ENCODE measurements around the gene SGCA.

SGCA gene

DNA sequence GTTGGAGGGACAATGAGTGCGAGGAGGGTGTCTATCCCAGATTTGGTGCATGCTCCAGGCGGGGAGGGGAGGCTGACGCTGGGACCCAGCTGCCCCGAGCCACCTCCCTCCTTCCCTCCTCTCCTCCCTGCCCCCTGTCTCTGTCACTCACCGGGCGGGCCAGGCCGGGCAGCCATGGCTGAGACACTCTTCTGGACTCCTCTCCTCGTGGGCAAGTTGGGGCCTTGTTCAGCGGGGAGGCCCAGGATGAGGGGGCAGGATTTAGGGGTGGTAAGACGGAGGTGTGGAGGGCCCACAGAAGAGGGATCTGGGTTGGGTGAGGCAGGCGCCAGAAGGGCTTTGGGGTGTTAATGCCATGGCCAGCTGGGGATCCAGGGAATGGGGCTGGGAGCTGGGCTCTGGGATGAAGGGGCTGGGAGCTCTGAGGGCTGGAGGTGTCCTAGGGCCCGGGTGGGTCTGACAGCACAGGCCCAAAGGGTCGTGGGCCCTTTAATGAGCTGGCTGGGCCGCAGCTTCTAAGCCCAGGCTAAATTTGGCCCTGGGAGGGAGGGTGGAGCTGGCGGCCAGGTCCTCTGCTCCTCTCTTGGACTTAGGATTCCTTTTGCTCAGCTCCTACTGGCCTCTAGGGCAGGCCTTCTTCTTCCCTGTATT, at the start of gene SGCA:
Gene SGCA, plus strand, starts transcription at position 139 of the 651 bp plus-strand sequence. Its CDS starts 36 bp downstream, at position 175.
- DNase-seq (ENCODE audit: low read depth in 3 of 3, low spot score in 1 of 3): no peak

DNA sequence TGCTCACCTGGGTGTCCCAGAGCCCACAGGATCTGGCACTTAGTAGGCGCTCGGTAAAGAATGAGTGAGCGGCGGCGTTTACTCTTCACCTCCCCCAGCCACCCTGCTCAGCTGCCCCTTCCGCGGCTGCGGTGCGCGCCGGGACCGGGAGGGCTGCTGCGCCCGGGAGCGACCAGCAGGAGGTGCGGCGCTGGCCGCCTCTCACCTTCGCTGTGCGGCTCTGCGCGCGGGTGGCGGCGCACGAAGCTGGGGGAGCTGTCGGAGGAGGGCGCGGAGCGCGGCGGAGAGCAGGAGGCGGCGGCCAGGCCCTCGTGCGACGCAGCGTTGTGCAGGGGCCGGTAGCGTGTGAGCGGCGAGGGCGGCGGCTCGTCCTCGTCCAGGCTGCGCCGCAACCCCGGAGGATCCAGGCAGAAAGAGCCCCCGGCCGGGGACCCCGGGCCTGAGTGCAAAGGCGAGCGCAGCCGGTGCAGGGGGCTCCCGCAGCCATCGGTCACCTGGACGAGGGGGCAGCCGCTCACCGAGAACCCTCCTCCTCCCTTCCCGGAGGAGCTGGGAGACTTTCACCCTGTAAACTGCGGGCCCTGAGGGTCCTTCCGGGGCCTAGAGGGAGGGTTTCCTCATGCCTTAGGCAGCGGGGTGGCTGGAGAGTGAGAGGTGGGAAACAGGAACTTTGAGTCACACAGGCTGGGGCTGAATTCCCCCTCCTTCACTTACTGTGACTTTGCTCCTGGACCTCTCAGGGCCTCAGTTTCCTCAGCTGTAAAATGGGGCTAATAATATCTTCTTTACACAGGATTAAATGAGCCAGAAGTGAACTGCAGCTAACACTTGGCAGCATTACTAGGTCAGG, 48.4 kb upstream of the SGCA start:
- DNase-seq (ENCODE audit: low read depth in 3 of 3, low spot score in 1 of 3): peak in 2 of 3 donors; percentile 31 to 46

DNA sequence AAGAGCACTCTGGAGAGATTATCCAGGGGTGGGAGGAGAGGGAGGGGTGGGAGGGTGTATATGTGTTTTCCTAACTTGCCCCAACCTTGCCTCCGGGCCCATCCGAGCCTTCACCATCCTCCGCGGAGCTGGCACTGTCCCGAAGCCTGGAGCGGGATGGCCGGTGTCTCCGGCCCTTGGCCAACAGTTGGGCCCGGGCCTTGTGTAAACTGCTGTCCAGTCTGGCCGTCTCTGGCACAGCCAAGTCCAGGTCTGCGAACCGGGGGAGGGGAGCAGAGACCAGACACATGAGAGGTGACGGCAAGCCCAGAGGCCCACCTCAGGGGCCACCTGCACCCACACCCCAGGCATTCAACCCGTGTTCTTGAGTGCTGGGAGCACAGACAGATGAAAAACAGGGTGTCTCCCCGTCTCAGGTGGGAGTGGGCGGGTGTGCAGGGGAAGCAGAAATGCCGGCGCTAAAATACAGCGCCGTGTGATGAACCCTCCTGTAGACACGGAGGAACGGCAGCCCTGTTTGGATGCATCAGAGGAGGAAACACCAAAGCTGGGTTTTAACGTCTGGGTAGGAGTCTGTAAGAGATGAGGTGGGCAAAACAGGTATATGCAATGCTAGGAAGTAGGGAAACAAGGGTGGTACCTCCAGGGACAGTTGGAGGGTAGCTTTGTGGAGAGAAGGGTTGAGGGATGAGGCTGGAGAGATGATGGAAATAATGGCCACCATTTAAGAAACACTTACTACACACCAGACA, 47.6 kb upstream of the SGCA start:
- no peak for DNase-seq (ENCODE audit: low read depth in 3 of 3, low spot score in 1 of 3)

DNA sequence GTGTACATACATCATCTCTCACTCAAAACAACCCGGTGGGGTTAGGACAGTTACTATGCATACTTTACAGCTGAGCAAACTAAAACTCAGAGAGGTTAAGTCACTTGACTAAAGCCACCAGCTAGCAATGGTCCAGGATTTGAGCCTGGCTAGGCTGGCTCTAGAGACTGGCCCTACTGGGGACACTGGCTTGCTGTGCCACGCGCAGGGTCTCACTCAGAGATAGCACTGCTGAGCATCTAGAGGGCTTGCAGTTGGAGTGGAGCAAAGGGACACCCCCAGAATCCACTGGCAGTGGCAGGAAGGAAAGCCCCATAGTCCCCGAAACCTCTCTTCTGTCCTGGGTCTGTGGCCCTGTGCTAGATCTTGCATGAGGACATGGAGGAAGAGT, 47.0 kb upstream of the SGCA start:
- no peak for DNase-seq (ENCODE audit: low read depth in 3 of 3, low spot score in 1 of 3)

DNA sequence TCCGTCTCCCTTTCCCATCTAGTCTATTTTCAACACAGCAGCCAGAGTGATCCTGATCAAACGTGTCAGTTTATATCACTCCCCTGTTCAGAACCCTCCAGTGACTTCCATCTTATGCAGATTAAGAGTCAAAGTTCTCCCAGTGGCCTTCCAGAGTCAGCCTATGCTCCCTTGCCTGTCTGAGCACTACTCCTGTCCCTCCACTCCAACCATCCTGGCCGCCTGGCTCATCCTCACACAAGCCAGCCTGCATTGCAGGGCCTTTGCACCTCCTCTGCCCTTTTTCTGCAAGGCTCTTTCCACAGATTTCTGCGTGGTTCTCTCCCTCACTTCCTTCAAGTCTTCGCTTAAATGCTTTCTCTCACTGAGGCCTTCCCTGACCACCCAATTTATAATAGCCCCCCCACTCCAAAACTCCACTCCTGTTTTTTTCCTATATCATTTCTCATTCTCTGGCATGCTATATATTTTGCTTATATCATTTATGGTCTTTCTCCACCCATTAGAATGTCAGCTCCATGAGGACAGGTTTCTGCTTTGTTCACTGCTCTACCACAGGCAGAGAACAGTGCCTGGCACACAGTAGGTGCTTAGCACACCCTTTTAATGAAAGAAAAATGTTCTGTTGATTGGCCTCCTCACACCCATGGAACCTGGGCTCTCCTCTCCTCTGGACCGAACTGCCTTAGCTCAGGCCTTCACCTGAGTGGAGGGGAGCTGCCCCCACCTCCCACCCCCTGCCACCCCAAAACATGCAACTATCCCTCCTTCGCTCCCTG, 45.1 kb upstream of the SGCA start:
- DNase-seq (ENCODE audit: low read depth in 3 of 3, low spot score in 1 of 3): no peak

DNA sequence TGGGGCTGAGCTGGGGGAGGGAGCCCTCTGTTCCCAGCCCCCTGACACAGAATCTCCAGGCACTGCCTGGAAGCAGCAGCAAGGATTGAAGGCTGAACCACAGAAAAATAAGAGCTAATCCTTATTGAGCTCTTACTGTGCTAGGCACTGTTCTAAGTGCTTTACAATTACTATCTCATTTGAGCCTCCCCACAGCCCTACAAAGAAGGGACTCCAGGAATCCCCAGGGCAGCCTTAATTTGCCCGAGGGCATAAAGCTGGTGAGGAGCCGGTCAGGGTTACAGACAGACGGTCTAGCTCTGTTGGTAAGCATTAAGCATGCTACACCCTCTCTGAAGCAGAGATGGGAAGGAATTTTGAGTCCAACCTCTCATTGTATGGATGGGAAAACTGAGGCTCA, 42.9 kb upstream of the SGCA start:
- DNase-seq (ENCODE audit: low read depth in 3 of 3, low spot score in 1 of 3): no peak

DNA sequence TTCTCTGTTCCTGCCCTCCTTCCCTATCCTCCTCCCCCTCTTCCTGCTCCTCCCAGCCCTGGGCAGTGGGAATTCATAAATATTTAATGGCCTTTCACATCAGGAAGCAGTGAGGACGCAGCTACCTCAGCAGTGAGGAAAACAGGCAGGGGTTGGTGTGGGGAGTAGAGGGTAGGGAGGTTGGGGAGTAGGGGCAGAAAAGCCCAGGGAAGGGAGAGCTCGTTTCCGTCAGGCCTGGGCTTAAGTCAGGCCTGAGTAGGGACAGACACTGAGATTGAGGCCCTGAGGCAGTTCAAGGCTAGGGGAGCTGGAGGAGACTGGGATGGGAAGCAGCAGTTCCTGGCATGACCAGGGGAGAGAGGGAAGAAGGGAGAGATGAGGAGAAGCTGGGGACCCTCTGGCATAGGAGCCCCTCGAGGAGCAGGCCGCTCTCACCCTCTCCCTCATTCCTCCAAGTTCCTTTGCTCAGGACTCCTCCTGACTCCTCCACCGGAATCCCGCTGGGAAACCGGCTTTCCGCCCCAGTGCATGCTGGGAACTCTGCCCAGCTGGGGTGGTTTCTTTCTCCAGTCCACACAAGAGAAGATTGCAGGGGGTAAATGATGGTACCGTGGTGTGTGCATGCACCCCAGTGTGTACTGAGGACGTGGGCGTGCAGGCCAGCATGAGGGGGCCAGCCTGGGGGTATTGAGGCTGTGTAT, 42.0 kb upstream of the SGCA start:
- DNase-seq (ENCODE audit: low read depth in 3 of 3, low spot score in 1 of 3): no peak

DNA sequence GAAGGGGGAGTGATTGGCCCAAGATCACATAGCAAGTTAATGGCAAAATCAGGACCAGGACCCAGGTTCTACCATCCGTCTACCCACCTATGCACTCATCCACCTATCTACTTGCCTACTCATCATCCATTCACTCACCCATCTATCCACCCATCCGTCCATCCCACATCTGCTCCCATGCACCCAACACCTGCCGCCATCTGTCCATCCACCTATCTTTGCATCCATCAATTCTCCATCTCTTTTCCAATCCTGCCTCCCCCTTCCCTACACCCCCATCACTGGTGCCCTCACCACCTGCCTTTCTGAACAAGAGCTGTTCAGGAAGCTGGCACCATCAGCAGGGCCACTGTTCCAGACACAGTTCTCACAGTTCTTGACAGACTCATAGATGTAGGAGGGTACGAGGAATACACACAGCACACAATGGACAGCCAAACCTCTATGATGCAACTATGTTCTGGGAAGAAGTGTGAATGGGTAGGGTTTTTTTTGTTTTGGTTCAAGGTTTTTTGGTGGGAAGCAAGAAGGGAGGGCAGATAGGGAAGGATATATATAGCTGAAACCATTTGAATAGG, 40.3 kb upstream of the SGCA start:
- DNase-seq (ENCODE audit: low read depth in 3 of 3, low spot score in 1 of 3): no peak

DNA sequence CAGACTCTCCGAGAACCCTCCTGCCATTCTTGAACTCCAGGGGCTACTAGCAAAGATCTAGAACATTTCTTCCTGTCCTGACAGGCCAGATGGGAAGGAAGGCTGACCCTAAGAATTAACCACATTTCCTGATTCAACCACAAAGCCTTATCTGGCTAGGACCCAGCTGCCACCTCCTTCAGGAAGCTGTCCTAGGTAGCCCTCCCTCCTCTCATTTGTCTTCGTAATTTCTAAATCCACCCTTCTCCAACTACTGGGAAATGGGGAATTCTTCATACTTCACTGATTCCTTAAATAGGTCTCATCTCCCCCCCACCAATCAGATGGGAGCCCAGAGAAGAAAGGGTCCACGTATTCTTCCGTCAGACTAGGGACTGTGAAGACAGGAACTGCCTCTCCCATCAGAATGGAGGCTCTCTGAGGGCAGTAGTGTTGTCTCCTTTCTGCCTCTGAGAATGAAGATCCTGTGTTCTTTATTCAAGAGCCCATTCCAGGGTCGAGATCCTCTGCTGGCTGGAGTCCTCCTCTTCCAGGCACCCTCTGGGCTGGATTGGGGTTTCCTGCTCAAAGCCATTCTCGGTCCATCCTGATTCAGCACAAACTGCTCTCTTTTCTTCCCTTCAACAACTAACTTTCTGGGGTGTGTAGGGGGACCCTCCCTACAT, 38.0 kb upstream of the SGCA start:
- DNase-seq (ENCODE audit: low read depth in 3 of 3, low spot score in 1 of 3): no peak

DNA sequence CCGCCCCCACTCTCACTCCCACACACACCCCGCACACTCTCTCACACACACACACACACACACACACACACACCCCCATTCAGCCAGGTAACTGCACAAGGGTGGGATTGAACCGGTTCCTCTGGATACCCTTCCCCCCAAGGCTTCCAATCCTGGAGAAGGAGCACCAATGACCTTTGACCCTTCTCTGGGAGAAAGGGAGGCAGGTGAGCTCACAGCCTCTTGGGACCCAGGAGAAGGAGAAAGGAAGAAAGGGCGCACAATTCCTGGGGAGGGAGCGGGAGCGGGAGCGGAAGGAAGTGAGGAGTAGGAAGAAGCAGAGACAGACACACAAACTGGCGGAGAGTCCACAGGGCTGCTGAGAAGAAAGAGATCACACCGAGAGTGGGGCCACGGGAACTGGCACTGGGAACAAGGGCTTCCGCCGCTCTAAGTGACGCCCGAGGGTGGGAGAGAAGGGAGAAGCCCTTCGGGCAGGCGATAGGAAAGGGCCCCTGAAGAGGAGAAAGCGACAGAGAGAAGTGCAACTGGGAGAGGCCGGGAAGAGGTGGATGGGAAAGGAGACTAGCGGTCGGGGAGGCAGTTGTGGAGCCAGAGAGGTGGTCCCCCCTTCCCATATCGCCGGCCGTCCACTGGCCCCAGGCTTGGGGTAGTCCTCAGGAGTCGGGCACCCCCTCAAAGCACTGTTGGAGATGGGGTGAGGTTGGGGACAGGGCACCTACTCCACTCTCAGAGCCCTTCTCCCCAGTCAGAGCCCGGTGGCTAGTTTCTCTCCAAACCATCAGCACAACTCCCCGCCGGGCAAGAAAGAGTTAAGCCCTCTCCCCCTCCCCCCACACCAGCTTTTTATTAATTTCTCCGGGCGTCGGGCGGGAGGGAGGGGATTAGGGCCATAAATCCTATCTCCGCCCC, 37.1 kb upstream of the SGCA start:
- DNase-seq (ENCODE audit: low read depth in 3 of 3, low spot score in 1 of 3): no peak

DNA sequence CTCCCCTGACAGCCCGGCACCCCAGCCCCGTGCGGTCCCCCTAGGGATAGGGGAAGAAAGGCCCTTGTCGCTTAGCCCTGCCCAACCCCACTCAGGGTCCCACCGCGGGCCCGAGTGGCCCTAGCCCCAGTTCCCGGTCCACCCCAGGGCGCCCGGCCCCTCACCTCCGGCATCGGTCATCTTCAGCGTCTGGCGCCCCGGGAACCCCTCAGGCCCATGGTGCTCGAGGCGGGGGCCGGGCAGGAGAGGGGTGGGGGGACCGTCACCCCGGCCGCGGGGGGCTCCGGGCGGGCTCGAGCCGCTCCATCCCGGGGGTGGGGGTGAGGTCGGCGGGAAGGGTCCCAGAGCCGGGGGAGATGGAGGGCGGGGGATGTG, 36.5 kb upstream of the SGCA start:
- DNase-seq (ENCODE audit: low read depth in 3 of 3, low spot score in 1 of 3): no peak

DNA sequence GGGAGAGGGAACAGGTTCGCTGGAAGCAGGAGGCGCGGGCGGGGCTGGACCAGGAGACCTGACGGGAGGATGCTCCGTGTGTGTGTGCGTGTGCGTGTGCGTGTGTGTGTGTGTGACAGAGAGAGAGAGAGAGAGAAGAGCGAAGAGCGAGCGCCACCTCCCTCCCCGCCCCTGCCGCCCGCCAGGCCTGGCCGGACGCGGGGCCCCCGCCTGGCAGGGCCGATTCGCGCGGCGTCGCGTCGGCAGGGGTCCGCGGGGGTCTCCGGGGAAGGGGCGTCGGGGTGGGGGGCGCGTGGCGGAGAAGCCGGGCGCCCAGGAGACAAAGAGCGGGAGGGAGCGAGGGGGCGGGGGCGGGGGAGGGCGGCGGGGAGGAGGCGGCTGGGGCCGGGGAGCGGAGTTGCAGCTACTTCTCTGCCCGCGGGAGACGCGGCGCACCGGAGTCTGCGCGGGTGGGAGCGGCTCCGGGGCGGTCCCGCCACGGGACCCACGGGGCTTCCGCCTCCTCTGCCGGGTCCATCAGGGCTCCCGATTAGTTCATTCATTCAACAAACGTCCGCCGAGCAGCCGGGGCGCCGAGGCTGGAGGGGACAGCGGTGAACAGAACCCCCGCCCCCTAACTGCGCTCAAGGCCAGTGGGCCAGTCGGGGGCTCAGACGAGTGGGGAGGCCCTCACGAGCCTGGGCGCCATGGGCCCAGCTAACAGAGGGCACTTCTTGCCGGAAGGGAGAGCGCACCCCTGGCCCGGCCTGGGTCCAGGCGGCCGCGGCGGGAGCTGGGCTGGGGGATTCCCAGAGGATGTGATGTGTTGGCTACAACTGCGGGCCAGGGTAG, 35.9 kb upstream of the SGCA start, which contains the start of gene SAMD14:
Gene SAMD14, minus strand, starts transcription at position 433 of the 831 bp plus-strand sequence. CDS start 5,201 bp downstream, outside the sequence.
- DNase-seq (ENCODE audit: low read depth in 3 of 3, low spot score in 1 of 3): no peak

DNA sequence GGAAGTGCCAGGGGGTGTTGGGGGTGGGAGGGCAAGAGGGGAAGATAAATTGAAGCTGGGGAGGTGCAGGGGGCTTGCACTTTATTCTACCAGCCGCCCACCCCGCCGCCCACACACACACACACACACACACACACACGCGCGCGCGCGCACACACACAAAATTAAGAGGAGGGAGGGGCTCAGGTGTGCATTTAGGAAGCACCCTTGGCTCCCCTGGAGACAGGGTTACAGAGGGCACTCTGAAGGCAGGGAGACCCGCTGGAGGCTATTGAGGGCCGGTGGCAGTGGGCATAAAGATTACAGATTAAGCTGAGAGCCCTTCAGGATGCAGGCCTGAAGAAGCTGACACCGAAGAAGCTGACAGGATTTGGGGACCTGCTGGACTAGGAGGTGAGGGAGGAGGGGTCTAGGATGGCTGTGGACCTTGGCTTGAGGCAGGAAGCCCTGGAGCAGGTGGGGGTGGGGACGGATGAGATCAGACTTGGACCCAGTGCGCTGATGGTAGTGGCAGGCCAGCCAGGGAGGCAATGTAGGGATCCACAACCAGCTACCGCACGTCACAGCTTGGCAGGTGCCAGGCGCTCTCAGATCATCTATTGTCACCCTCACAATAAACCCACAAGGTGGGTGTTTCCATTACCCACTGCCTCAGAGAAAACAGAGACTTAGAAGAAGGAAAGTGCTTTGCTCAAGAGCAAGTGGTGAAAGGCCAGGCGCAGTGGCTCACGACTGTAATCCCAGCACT, 35.1 kb upstream of the SGCA start:
- no peak for DNase-seq (ENCODE audit: low read depth in 3 of 3, low spot score in 1 of 3)

DNA sequence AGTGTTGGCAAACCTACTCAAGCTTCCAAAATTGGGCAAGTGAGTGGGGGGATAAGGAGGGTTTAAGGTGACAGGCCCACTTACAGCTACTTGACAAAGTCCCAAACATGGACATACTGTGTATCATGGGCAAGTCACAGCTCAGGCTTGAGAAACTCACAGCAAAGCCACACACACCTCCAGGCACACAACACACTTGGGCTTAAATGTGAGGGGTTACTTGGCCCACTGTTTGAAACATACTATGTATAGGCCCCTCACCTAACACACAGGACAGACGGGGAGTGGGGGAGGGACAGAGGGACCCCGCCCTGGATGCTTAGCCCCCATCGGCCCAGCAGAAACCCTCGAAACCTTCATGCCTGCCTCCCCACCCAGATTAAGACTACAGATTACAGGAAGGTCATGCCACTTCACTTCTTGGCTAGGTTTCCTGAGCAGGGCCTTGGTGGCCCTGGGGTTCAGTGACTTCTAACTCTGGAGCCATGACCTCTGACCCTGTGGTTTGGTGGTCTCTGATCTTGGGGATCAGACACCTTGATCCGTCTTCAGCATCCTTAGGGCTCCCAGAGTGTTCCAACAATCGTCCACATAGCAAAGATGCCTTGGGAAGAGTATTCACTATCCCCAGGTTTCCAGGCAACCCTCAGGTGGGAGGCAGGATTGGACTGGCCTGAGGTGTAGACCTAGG, 33.6 kb upstream of the SGCA start:
- DNase-seq (ENCODE audit: low read depth in 3 of 3, low spot score in 1 of 3): no peak

DNA sequence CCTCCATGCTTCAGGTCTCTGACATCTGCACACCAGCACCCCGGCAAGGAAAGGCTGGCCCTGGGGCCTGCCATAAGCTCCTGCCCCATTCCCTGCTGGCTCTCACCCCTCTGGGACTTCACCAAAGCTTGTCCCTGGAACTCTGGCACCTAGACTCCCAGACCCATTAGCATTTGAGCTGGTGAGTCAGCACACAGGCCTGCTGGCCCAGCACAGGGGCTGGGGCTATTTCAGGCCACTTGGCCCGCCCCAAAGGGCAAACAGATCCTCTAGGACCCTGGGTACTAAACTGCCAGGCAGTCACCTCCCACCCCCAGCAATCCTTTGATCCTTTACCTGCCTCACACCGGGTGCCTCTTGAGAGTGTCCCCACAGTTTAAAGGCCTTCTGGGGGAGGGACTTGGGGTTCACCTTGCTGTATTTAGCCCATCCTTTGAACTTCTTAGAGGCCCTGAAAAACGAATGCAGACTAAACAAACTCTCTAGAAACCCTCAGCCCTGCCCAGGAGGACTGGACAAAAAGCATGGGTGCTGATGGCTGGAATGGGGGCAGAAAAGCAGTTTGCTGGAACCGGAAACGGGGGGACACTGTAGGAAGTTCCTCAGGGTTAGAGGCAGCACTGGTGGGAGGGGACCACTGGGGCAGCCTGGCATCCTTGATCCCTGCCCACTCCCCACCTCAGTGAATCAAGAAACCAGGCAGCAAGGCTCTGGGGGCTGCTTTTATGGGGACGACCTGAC, 32.6 kb upstream of the SGCA start:
- no peak for DNase-seq (ENCODE audit: low read depth in 3 of 3, low spot score in 1 of 3)

DNA sequence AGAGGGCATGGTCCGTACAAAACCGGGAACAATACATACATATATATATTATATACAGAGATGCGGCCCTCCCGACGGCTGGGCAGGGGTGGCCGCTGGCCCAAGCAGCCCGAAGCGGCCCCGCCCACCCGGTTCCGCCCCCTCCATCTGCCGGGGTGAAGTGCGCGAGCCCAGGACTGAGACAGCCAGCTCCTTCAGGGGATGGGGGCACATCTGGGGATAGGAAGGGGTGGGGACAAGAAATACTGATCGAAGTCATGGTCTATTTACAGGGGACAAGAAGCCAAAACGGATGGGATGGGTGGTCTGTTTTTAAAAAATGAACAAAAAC, 32.1 kb upstream of the SGCA start:
- no peak for DNase-seq (ENCODE audit: low read depth in 3 of 3, low spot score in 1 of 3)
